Immature natural killer cell (primary cell): ENCODE results near the gene LSMEM2. TPM values are rescaled to one million over a fixed set of nuclear protein-coding genes. Genes with fewer than 3 reads are reported as not detected.

Source experiments
- DNase-seq, 3 donors: peaks; one replicate each; pipeline ENCODE4 v3.0.0; 2022; ENCODE audit warnings: mixed read lengths in 1 of 3
- H3K27ac Mint-ChIP-seq, 6 donors: one replicate each; pipeline ENCODE4 v1.8.0; 2020; ENCODE audit warnings: mixed read lengths in 6 of 6, mild to moderate bottlenecking in 5 of 6, inconsistent platforms in 4 of 6, moderate library complexity in 3 of 6
- H3K27me3 Mint-ChIP-seq, 3 donors: one replicate each; pipeline ENCODE4 v1.8.0; 2020 to 2021; ENCODE audit warnings: low read depth in 3 of 3, mild to moderate bottlenecking in 3 of 3, mixed read lengths in 3 of 3, moderate library complexity in 3 of 3, inconsistent platforms in 1 of 3
- H3K36me3 Mint-ChIP-seq, 3 donors: one replicate each; pipeline ENCODE4 v1.8.0; 2020; ENCODE audit warnings: mixed read lengths in 3 of 3, inconsistent platforms in 2 of 3, mild to moderate bottlenecking in 2 of 3
- H3K4me1 Mint-ChIP-seq, 2 donors: one replicate each; pipeline ENCODE4 v1.8.0; 2020; ENCODE audit warnings: inconsistent platforms in 2 of 2, mild to moderate bottlenecking in 2 of 2, mixed read lengths in 2 of 2, moderate library complexity in 1 of 2
- H3K4me3 Mint-ChIP-seq, 5 donors: one replicate each; pipeline ENCODE4 v1.8.0; 2020; ENCODE audit warnings: mild to moderate bottlenecking in 5 of 5, mixed read lengths in 5 of 5, inconsistent platforms in 3 of 5, moderate library complexity in 3 of 5
- H3K9me3 Mint-ChIP-seq, 6 donors: one replicate each; pipeline ENCODE4 v1.8.0; 2020; ENCODE audit warnings: mild to moderate bottlenecking in 6 of 6, mixed read lengths in 6 of 6, inconsistent platforms in 4 of 6, moderate library complexity in 3 of 6
- polyA plus RNA-seq, 3 donors: library from polyadenylated mRNA; unstranded; fragments of 300-500 nt; fragmentation: Illumina TruSeq; gene quantifications; one replicate each; pipeline ENCODE4 v1.2.3, GENCODE V29; 2021

LSMEM2 gene
- polyA plus RNA-seq, 3 donors from 2014 or later: not detected

GRCh38 chr3:50314342-50314741 lies 35.5 kb downstream of the LSMEM2 start:
- H3K4me1 Mint-ChIP-seq: peaks cover 32 to 34% of the 10 kb centered on the region in 2 donors
- peaks cover 0 to 4% (median 3%) of the 10 kb centered on the region in 3 donors for H3K27me3 Mint-ChIP-seq
- H3K27ac Mint-ChIP-seq: peak overlapping the region in 2 of 6 donors; percentile 31 to 43
- DNase-seq: no peak
- H3K9me3 Mint-ChIP-seq: no peaks in the 10 kb centered on the region
- H3K36me3 Mint-ChIP-seq: peaks cover 0 to 6% (median 4%) of the 10 kb centered on the region in 3 donors
- no peak overlapping the region for H3K4me3 Mint-ChIP-seq

DNA sequence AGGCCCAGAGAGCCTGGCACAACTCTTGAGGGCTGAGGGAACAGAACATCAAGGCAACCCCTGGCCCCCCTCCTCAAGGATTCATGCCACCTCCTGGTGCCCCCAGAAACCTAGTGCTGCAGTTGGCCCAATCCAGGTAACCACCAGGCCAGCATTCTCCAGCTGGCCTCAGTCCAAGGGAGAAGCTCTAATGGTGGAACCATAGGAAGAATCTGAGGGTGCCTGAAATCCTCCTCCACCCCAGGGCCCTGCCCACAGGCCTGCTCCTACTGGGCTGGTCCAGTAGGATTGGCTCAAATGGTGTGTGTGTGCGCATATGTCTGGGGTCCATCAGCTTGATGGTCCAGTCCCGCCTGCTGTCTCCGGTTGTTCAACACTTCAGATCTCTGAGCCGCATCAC lies 35.9 kb downstream of the LSMEM2 start:
- Mint-ChIP-seq H3K27ac (no peak overlapping the region), H3K36me3 (peaks cover 0 to 6% (median 4%) of the 10 kb centered on the region in 3 donors), H3K4me3 (no peak overlapping the region), H3K4me1 (peaks cover 36 to 39% of the 10 kb centered on the region in 2 donors), H3K27me3 (peaks cover 0 to 4% (median 3%) of the 10 kb centered on the region in 3 donors), H3K9me3 (no peaks in the 10 kb centered on the region)
- DNase-seq: no peak

DNA sequence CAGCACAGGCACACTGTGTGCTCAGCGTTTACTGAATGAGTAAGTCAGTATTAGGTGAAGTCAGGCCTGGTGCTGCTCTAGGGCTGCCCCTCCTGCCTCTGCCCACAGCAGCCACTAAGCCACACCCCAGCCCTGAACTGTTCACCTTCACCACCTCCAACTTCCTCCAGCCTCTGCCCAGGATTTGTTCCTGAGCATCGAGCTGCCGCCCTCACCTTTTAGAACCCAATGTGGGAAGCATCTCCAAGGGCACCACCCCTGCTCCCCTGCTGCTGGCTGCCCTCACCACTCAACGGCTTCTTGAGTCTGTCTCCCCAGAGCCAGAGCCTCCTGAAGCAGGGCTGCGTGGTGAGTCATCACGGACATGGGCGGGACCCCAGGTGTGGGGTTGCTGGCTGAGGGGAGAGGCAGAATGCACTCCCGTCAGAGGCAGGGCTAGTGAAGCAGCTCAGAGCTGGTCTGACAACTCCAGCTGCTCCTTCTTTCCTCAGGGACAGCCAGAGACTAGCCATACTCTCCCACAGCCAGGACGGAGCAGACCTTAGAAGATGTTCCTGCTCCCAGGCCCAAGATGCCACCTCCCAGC lies 37.9 kb downstream of the LSMEM2 start:
- Mint-ChIP-seq H3K27ac (peak overlapping the region; percentile 34 to 89 (median 70)), H3K27me3 (peaks cover 0 to 5% (median 4%) of the 10 kb centered on the region in 3 donors), H3K4me1 (peaks cover 46 to 49% of the 10 kb centered on the region in 2 donors), H3K4me3 (peak overlapping the region; percentile 45 to 70 (median 52)), H3K9me3 (no peaks in the 10 kb centered on the region), H3K36me3 (peaks cover 0 to 6% (median 4%) of the 10 kb centered on the region in 3 donors)
- DNase-seq: no peak

DNA sequence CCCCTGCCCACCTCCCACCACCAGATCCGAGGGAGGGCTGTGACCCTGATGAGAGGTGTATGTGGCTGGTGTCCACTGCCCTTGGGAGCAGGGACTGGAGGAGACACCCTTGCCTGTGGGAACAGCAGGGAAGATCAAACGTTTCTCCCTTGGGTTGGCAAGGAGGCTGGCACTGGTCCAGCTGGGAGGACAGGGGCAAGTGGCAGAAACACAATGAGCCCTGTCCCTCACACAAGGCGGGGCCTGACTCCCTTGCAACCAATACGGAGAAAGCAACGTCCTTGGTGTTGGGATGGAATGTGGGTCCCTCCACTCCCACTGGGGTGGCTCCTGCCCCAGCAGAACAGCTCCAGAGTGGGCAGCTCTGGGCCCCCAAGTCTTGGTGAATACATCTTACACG lies 38.4 kb downstream of the LSMEM2 start:
- Mint-ChIP-seq H3K27me3 (peaks cover 0 to 5% (median 4%) of the 10 kb centered on the region in 3 donors), H3K9me3 (no peaks in the 10 kb centered on the region), H3K4me3 (peak overlapping the region in 1 of 5 donors; percentile 12), H3K36me3 (peaks cover 0 to 6% (median 4%) of the 10 kb centered on the region in 3 donors), H3K27ac (peak overlapping the region in 1 of 6 donors; percentile 61), H3K4me1 (peaks cover 46 to 49% of the 10 kb centered on the region in 2 donors)
- no peak for DNase-seq

DNA sequence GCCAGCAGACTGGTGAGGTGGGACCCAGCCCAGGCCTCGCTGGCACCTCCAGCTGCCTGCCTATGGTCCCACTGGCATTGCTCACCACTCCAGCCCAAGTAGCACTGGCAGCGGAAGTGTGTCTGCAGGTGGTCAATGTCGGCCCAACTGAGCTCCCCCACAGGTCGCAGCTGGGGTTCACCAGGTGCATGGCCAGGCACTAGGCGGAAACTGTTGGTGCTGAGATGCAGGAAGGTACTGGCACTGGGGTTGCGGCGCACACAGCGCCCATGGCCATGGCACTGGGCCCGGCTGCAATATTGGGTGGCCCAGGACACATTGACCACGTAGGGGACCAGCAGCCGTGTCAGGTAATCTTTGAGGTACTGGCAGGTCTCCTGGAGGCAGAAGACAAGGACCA lies 39.3 kb downstream of the LSMEM2 start:
- peaks cover 48 to 49% of the 10 kb centered on the region in 2 donors for H3K4me1 Mint-ChIP-seq
- no peak for DNase-seq
- H3K4me3 Mint-ChIP-seq: peak overlapping the region in 4 of 5 donors; percentile 59 to 96 (median 72)
- H3K27ac Mint-ChIP-seq: peak overlapping the region in 3 of 6 donors; percentile 74 to 79 (median 76)
- H3K27me3 Mint-ChIP-seq: peaks cover 0 to 4% (median 4%) of the 10 kb centered on the region in 3 donors
- peaks cover 0 to 6% (median 4%) of the 10 kb centered on the region in 3 donors for H3K36me3 Mint-ChIP-seq
- no peaks in the 10 kb centered on the region for H3K9me3 Mint-ChIP-seq

DNA sequence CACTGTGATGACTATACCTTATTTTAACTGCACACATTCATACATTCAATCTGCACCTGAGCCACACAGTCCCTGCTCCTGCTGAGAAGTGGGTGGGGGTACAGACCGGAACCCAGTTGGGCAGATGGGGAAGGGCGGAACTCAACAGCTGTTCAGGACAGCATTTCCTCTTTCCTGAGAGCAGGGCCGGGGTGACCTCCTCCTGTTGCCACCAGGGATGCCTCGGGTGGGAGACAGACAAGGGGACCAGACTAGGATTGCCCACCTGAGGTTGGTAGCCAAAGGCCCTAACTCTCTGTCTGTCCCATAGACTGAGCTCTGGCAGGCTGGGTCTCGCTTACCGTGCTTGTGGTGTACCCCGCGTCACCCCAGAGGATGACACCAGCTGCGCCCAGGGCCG lies 39.7 kb downstream of the LSMEM2 start:
- Mint-ChIP-seq H3K27me3 (peaks cover 0 to 4% (median 4%) of the 10 kb centered on the region in 3 donors), H3K4me3 (peak overlapping the region; percentile 65 to 96 (median 72)), H3K27ac (peak overlapping the region; percentile 71 to 79 (median 75)), H3K9me3 (no peaks in the 10 kb centered on the region), H3K4me1 (peaks cover 48 to 49% of the 10 kb centered on the region in 2 donors), H3K36me3 (peaks cover 0 to 6% (median 4%) of the 10 kb centered on the region in 3 donors)
- no peak for DNase-seq

DNA sequence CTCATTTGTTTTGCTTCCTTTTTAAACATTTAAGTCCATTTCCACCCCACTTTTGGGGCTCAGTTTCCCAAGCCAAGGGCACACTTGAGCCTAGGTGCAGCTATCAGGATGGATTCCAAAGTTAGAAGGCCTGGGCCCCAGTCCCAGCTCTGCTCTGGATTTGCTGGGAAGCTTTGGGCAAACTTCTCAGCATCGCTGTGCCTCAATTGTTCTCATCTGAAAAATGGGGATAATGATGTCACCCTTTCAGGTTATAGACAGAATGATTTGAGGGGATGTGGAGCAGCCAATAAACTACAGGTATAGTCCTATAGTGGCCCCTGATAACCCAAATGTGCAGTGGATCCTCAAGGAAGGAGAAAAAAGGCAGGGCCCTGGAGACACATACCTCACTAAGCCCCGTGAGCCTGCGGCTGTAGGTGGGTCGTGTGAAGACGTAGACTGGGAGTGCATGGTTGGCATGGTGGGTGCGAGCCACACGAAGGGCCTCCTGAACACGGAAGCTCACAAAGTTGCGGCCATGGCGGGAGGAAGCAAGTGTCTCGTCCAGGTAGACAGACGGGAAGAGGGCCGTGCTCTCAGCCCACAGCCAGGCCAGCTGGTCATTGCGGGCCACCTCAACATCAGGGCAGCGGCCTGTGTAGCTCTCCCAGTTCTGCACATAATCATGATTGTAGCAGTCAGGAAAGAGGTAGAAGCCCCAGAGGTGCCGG lies 40.5 kb downstream of the LSMEM2 start:
- Mint-ChIP-seq H3K4me1 (peaks cover 43 to 46% of the 10 kb centered on the region in 2 donors), H3K9me3 (no peaks in the 10 kb centered on the region), H3K36me3 (peaks cover 0 to 4% (median 3%) of the 10 kb centered on the region in 3 donors), H3K27ac (peak overlapping the region in 5 of 6 donors; percentile 74 to 79 (median 76)), H3K4me3 (peak overlapping the region; percentile 62 to 96 (median 74)), H3K27me3 (peaks cover 0 to 4% (median 4%) of the 10 kb centered on the region in 3 donors)
- no peak for DNase-seq

GRCh38 chr3:50319894-50320625 lies 41.2 kb downstream of the LSMEM2 start:
- H3K9me3 Mint-ChIP-seq: no peaks in the 10 kb centered on the region
- peak overlapping the region; percentile 91 to 96 (median 94) for H3K4me3 Mint-ChIP-seq
- peaks cover 49 to 51% of the 10 kb centered on the region in 2 donors for H3K4me1 Mint-ChIP-seq
- peaks cover 0 to 4% (median 4%) of the 10 kb centered on the region in 3 donors for H3K27me3 Mint-ChIP-seq
- H3K36me3 Mint-ChIP-seq: peaks cover 0 to 3% (median 2%) of the 10 kb centered on the region in 3 donors
- peak overlapping the region in 5 of 6 donors; percentile 78 to 94 (median 90) for H3K27ac Mint-ChIP-seq
- no peak for DNase-seq

DNA sequence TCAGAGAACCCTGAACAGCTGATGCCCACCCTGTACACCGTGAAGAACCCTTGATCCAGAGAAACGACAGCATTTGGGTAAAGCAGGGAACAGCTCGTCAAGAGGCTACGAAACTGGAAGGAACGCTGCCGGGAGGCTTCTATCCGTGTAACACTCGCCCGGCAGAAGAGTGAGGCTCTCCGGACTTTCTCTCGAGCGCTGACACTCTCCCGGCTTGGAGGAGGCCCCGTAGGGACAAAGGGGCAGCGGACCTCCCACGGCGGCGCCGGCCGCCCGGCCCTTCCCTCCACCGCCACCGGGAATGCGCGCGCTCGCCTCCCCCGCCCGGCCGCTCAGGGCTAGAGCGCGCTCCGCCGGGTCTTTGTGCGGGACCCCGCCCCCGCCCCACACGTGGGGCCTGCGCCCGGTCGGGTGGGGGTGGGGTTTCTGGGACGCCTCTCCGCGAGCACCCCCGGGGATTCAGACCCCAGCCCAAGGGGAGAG lies 42.0 kb downstream of the LSMEM2 start:
- H3K4me3 Mint-ChIP-seq: peak overlapping the region; percentile 91 to 96 (median 94)
- peaks cover 0 to 4% (median 4%) of the 10 kb centered on the region in 3 donors for H3K27me3 Mint-ChIP-seq
- DNase-seq: no peak
- H3K9me3 Mint-ChIP-seq: no peaks in the 10 kb centered on the region
- H3K27ac Mint-ChIP-seq: peak overlapping the region; percentile 69 to 94 (median 90)
- no peaks in the 10 kb centered on the region for H3K36me3 Mint-ChIP-seq
- H3K4me1 Mint-ChIP-seq: peaks cover 48 to 50% of the 10 kb centered on the region in 2 donors

DNA sequence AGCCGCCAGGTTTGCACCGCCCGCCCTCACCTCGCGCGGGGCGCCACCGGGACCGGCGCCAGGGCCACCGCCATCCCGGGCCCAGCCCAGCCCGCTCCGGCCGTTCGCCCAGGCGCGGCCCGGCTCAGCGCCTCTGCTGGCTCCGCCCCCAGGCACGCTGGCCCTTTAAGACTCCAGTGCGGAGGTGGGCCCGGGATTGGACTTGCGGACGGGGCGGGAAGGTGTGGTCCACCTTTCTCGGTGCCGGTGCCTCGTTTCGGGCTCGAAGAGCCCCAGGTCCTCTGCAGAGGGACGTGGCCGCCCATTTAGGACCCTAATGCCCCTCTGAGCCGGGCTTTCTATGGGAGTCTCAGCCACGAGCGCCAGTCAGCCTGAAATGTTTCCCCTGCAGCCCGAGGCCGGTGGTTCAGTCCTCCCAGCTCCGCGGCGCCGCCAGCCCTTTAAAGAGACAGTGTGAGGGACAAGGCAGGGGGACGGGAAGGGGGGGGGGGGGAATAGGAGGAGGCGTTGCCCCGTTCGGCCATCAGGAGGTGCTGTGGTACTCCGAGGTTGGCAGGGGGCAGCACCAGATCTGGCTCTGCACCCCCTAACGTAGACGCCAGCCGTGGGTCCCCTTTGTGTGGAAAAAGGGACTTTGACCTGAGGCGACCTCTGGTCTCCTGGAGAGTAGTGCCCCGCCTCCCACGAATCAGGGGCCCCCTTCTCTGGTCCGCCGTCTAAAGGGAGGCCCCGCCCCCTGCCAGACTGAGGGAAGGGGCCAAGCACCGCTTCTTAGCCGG lies 42.6 kb downstream of the LSMEM2 start:
- DNase-seq: peak; percentile 80 to 82 (median 81)
- no peaks in the 10 kb centered on the region for H3K36me3 Mint-ChIP-seq

GRCh38 chr3:50322115-50322385 lies 43.2 kb downstream of the LSMEM2 start:
- peaks cover 0 to 2% (median 0%) of the 10 kb centered on the region in 3 donors for H3K27me3 Mint-ChIP-seq
- no peaks in the 10 kb centered on the region for H3K9me3 Mint-ChIP-seq
- no peaks in the 10 kb centered on the region for H3K36me3 Mint-ChIP-seq
- peaks cover 43 to 46% of the 10 kb centered on the region in 2 donors for H3K4me1 Mint-ChIP-seq
- no peak for DNase-seq
- H3K4me3 Mint-ChIP-seq: peak overlapping the region in 4 of 5 donors; percentile 82 to 86 (median 85)
- no peak overlapping the region for H3K27ac Mint-ChIP-seq

More for the DNA sequence above, 42.6 kb downstream of the LSMEM2 start:
- Mint-ChIP-seq H3K9me3 (no peaks in the 10 kb centered on the region), H3K4me1 (peaks cover 44 to 46% of the 10 kb centered on the region in 2 donors), H3K27ac (peak overlapping the region; percentile 80 to 92 (median 88)), H3K4me3 (peak overlapping the region; percentile 81 to 86 (median 85)), H3K27me3 (peaks cover 0 to 3% (median 2%) of the 10 kb centered on the region in 3 donors)

GRCh38 chr3:50322386-50323091 lies 43.7 kb downstream of the LSMEM2 start, which contains the start of gene HYAL2:
TSS of gene HYAL2 (minus strand) at chr3:50322745. CDS start at chr3:50320489, 2,256 bp downstream.
- Mint-ChIP-seq H3K27me3 (peaks cover 0 to 2% (median 0%) of the 10 kb centered on the region in 3 donors), H3K4me3 (peak within 1 kb of the TSS; percentile 81 to 86 (median 85)), H3K4me1 (peaks cover 46 to 48% of the 10 kb centered on the region in 2 donors), H3K36me3 (no peaks in the 10 kb centered on the region), H3K27ac (peak within 1 kb of the TSS; percentile 80 to 92 (median 88)), H3K9me3 (no peaks in the 10 kb centered on the region)
- no peak for DNase-seq
